Measurements from ENCODE around the gene TSEN2. TPM values are rescaled to one million over a fixed set of nuclear protein-coding genes. Genes with fewer than 3 reads are reported as not detected.

Gene TSEN2
- total and polyA plus RNA-seq, 10 of the 15 experiments (the other 5 are each of a cell fraction or from before 2014, with no cell fraction given), result 17.7 to 32.3 (median 24.3) TPM

GRCh38 chr3:12465836-12466225 lies 18.4 kb upstream of the TSEN2 start:
- SMC1A ChIA-PET (ENCODE audit: uncharacterized antibody, unreplicated experiment), result no interaction called here
- intact Hi-C loops (cut with micrococcal nuclease; ENCODE audit: unreplicated experiment), result no loop called here

More at GRCh38 chr3:12465836-12466225, 18.4 kb upstream of the TSEN2 start:
- Histone ChIP-seq H3K9ac (ENCODE audit: control insufficient read depth, insufficient read depth, low read length) (no peak overlapping the region), H3K4me3 (no peak overlapping the region), H3K27ac (ENCODE audit: control insufficient read depth, insufficient read depth) (no peak overlapping the region), H3K4me2 (ENCODE audit: control insufficient read depth, insufficient read depth) (no peak overlapping the region), H4K20me1 (ENCODE audit: control insufficient read depth, insufficient read depth) (no peaks in the 10 kb centered on the region), H3K27me3 (replicated peaks in 1 of 2; ENCODE audit: control insufficient read depth in 2 of 2, insufficient read depth in 2 of 2, low read length in 1 of 2) (no peaks in the 10 kb centered on the region; a peak in 2 of 4 replicates), H3K36me3 (ENCODE audit: control insufficient read depth in 2 of 2, insufficient read depth in 2 of 2, low read length in 1 of 2) (no peaks in the 10 kb centered on the region), H3K4me1 (ENCODE audit: control insufficient read depth, insufficient read depth, low read length) (no peaks in the 10 kb centered on the region), H3K9me3 (replicated peaks; ENCODE audit: control insufficient read depth, insufficient read depth, low read length) (no peaks in the 10 kb centered on the region), H3K79me2 (ENCODE audit: control insufficient read depth, insufficient read depth, low read length) (no peaks in the 10 kb centered on the region), H2AFZ (ENCODE audit: control insufficient read depth, low read depth, low read length) (no peak overlapping the region)
- no TSS peak for BruUV-seq (replicated peaks)
- 15% methylated on average over 4 of the region's 4 CpGs for WGBS (ENCODE audit: insufficient coverage, insufficient replicate concordance, low lambda C conversion rate, missing lambda C conversion rate)
- in situ Hi-C loops (cut with MboI), result no loop called here
- no peak for FAIRE-seq
- no peak for ATAC-seq
- ChIA-PET RAD21 (ENCODE audit: unreplicated experiment) (no interaction called here), POLR2A (no interaction called here), CTCF (interaction anchor here (0.7 kb wide), 1 partner anchor 14 kb away, joined by 3 read pairs; no protein-coding TSS in a partner anchor)
- TF ChIP-seq, protein P1, sequence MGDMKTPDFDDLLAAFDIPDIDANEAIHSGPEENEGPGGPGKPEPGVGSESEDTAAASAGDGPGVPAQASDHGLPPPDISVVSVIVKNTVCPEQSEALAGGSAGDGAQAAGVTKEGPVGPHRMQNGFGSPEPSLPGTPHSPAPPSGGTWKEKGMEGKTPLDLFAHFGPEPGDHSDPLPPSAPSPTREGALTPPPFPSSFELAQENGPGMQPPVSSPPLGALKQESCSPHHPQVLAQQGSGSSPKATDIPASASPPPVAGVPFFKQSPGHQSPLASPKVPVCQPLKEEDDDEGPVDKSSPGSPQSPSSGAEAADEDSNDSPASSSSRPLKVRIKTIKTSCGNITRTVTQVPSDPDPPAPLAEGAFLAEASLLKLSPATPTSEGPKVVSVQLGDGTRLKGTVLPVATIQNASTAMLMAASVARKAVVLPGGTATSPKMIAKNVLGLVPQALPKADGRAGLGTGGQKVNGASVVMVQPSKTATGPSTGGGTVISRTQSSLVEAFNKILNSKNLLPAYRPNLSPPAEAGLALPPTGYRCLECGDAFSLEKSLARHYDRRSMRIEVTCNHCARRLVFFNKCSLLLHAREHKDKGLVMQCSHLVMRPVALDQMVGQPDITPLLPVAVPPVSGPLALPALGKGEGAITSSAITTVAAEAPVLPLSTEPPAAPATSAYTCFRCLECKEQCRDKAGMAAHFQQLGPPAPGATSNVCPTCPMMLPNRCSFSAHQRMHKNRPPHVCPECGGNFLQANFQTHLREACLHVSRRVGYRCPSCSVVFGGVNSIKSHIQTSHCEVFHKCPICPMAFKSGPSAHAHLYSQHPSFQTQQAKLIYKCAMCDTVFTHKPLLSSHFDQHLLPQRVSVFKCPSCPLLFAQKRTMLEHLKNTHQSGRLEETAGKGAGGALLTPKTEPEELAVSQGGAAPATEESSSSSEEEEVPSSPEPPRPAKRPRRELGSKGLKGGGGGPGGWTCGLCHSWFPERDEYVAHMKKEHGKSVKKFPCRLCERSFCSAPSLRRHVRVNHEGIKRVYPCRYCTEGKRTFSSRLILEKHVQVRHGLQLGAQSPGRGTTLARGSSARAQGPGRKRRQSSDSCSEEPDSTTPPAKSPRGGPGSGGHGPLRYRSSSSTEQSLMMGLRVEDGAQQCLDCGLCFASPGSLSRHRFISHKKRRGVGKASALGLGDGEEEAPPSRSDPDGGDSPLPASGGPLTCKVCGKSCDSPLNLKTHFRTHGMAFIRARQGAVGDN (IDR thresholded peaks at IDR 0.05), result no peak
- TF ChIP-seq PAX5 (IDR thresholded peaks at IDR 0.05; ENCODE audit: borderline replicate concordance, low read depth, low read length), result no peak
- no peak for TF ChIP-seq POU2F2 (IDR thresholded peaks at IDR 0.05; ENCODE audit: borderline replicate concordance, low read depth, low read length)
- TF ChIP-seq ZNF217 (IDR thresholded peaks at IDR 0.05), result no peak
- no peak for TF ChIP-seq CHD4 (IDR thresholded peaks at IDR 0.05)
- no peak for TF ChIP-seq ZNF207 (IDR thresholded peaks at IDR 0.05; ENCODE audit: borderline replicate concordance)
- no peak for TF ChIP-seq ETV6 (conservative IDR thresholded peaks at IDR 0.05 in 1 of 2, IDR thresholded peaks at IDR 0.05 in 1 of 2; ENCODE audit: borderline replicate concordance in 1 of 2, low read depth in 1 of 2)
- TF ChIP-seq HDAC2 (IDR thresholded peaks at IDR 0.05), result no peak
- TF ChIP-seq ZNF24 (IDR thresholded peaks at IDR 0.05), result no peak
- no peak for DNase-seq (ENCODE audit: low read depth, low spot score)
